ENCODE measurements around the gene TMEM17. TPM values are rescaled to one million over a fixed set of nuclear protein-coding genes. Genes with fewer than 3 reads are reported as not detected.

The TMEM17 gene
- total and polyA plus RNA-seq, 2 experiments from 2014 or later, result 0.94 to 1.7 TPM

- TF ChIP-seq ZNF462 (CRISPR knock-in tag; IDR thresholded peaks at IDR 0.05) (no peak), CTCF (conservative IDR thresholded peaks at IDR 0.05; ENCODE audit: low read depth in 2 of 2) (no peak)
These were observed 31.8 kb upstream of the TMEM17 start (continued) for GRCh38 chr2:62537814-62538213.

- H3K4me1 ChIP-seq (ENCODE audit: insufficient read depth), result peaks cover 7% of the 10 kb centered on the region; the same call in 1 of the 2 replicates
- H3K4me1 Mint-ChIP-seq, result peaks cover 17% of the 10 kb centered on the region
- DNase-seq (ENCODE audit: low spot score) (no peak), ATAC-seq (no peak)
- no peaks in the 10 kb centered on the region for H3F3A ChIP-seq (replicated peaks; ENCODE audit: low read depth)
- peaks cover 33% of the 10 kb centered on the region for H3K36me3 Mint-ChIP-seq (ENCODE audit: low read depth)
- no peak overlapping the region for H3K4me2 ChIP-seq
- no peaks in the 10 kb centered on the region; the same call in 1 of the 2 replicates for H4K20me1 ChIP-seq (replicated peaks; ENCODE audit: insufficient read depth)
- no peaks in the 10 kb centered on the region for H3K79me2 ChIP-seq (replicated peaks; ENCODE audit: insufficient read depth)
- peaks cover 35% of the 10 kb centered on the region for H3K9me3 Mint-ChIP-seq
- no peak overlapping the region for H3K4me3 Mint-ChIP-seq
- 0 out of 2 replicates have a peak, but pooled peaks cover 7% of the 10 kb centered on the region for H3K9me2 ChIP-seq (ENCODE audit: insufficient read depth)
- H3K27me3 Mint-ChIP-seq (ENCODE audit: insufficient read depth, low read depth, poor library complexity), result peaks cover 21% of the 10 kb centered on the region
- no peaks in the 10 kb centered on the region for H3K27me3 ChIP-seq (ENCODE audit: insufficient read depth)
- H3K27ac ChIP-seq (ENCODE audit: low read depth), result no peak overlapping the region
- H3K4me3 ChIP-seq, result no peak overlapping the region
- no peak overlapping the region for H3K27ac Mint-ChIP-seq
- H3K36me3 ChIP-seq (ENCODE audit: insufficient read depth), result 0 out of 2 replicates have a peak, but pooled peaks cover 3% of the 10 kb centered on the region
- H2AFZ ChIP-seq, result no peak overlapping the region
- no peak for TF ChIP-seq STAT1 (IDR thresholded peaks at IDR 0.05; ENCODE audit: unreplicated experiment)
- no peak for TF ChIP-seq ZNF331 (CRISPR knock-in tag; IDR thresholded peaks at IDR 0.05; ENCODE audit: low read depth)
- no peak for TF ChIP-seq REST (IDR thresholded peaks at IDR 0.05; ENCODE audit: unreplicated experiment)
- no peak for TF ChIP-seq JUNB (IDR thresholded peaks at IDR 0.05; ENCODE audit: unreplicated experiment)
These were observed 31.0 kb upstream of the TMEM17 start for GRCh38 chr2:62536873-62537547.
